HepG2 (cell line): ENCODE data around the gene KCNT2. TPM values are rescaled to one million over a fixed set of nuclear protein-coding genes. Genes with fewer than 3 reads are reported as not detected.

Experiments
- ATAC-seq: fragments of 200-7000 bp; cut with Tn5 transposase; 3 replicates; pipeline ENCODE4 v1.9.1; 2020; ENCODE audit warnings: mild to moderate bottlenecking, moderate library complexity
- BruUV-seq: library from RNA; stranded (reverse); fragments of 400-500 nt; replicated peaks from 2 replicates; lab custom pipeline; 2021; lab: Mats Ljungman, UMichigan
- CTCF ChIA-PET: fragments of 300-600 bp; formaldehyde crosslinking; extraction: SDS; loops from one replicate; lab custom pipeline; 2021; ENCODE audit warnings: low total read pairs, inconsistent platforms, low intra/inter-chr PET ratio; lab: Yijun Ruan, JAX
- POLR2A ChIA-PET: fragments of 350-600 bp; sonication (Branson Sonifier 250); formaldehyde crosslinking; loops from one replicate; lab custom pipeline; 2020; ENCODE audit warnings: antibody characterized with exemption, inconsistent platforms; lab: Yijun Ruan, JAX
- DNase-seq: peaks from one replicate; pipeline ENCODE4 v3.0.0-alpha.2; 2015; ENCODE audit warnings: low spot score
- FAIRE-seq: peaks from 3 replicates; lab custom pipeline; 2011; peaks lifted over from hg19 to GRCh38; lab: Jason Lieb, UNC
- H2AFZ ChIP-seq: one replicate; pipeline ENCODE4 v1.6.1; 2011; ENCODE audit warnings: low read length, inconsistent platforms
- H3K27ac ChIP-seq: fragments of 300-600 bp; 3 replicates; pipeline ENCODE4 v1.8.0; 2011; ENCODE audit warnings: mixed run types, mild to moderate bottlenecking, mixed read lengths, low read length, inconsistent platforms; ENCODE audit not compliant: insufficient read depth; ENCODE audit errors: extremely low read length
- H3K27me3 ChIP-seq, 2 experiments: fragments of 200-600 bp in 1 of 2; 2 replicates in 1 of 2; 3 replicates in 1 of 2; pipeline versions ENCODE4 v1.6.0 to v1.8.0; 2011; ENCODE audit warnings: low read length in 2 of 2, mild to moderate bottlenecking in 2 of 2, moderate library complexity in 2 of 2, inconsistent platforms in 1 of 2; ENCODE audit not compliant: insufficient read depth in 2 of 2, control insufficient read depth in 1 of 2
- H3K36me3 ChIP-seq, 2 experiments: fragments of 200-600 bp in 1 of 2; replicated peaks in 1 of 2; 2 replicates in 1 of 2; 3 replicates in 1 of 2; pipeline versions ENCODE4 v1.5.1 to v1.8.0; 2011; ENCODE audit warnings: low read length in 2 of 2, inconsistent platforms in 1 of 2; ENCODE audit not compliant: insufficient read depth in 2 of 2, control insufficient read depth in 1 of 2
- H3K4me1 ChIP-seq: 2 replicates; pipeline ENCODE4 v1.5.1; 2012; ENCODE audit warnings: low read length, inconsistent platforms; ENCODE audit not compliant: insufficient read depth
- H3K4me2 ChIP-seq: 2 replicates; pipeline ENCODE4 v1.6.0; 2011; ENCODE audit warnings: low read depth, low read length, inconsistent platforms
- H3K4me3 ChIP-seq, 3 experiments: fragments of 200-600 bp in 1 of 3; sonication (generic), shearing (Covaris generic) in 1 of 3; replicated peaks in 1 of 3; 2 replicates each; pipeline ENCODE4 v1.5.1; 2011 to 2016; ENCODE audit warnings: low read length in 3 of 3, inconsistent platforms in 2 of 3, low read depth in 2 of 3, mild to moderate bottlenecking in 2 of 3, control low read depth in 1 of 3, mixed read lengths in 1 of 3; ENCODE audit not compliant: insufficient read depth in 1 of 3
- H3K79me2 ChIP-seq: one replicate; pipeline ENCODE4 v1.6.1; 2011; ENCODE audit warnings: low read length, inconsistent platforms; ENCODE audit not compliant: insufficient read depth
- H3K9ac ChIP-seq: 2 replicates; pipeline ENCODE4 v1.6.0; 2011; ENCODE audit warnings: mild to moderate bottlenecking, low read depth, low read length, inconsistent platforms; ENCODE audit not compliant: insufficient read depth
- H3K9me3 ChIP-seq: 2 replicates; pipeline ENCODE4 v1.5.1; 2012; ENCODE audit warnings: mild to moderate bottlenecking, low read length
- H4K20me1 ChIP-seq: 2 replicates; pipeline ENCODE4 v1.6.0; 2011; ENCODE audit warnings: inconsistent platforms, mild to moderate bottlenecking, low read length, moderate library complexity; ENCODE audit not compliant: insufficient read depth
- AGO1 ChIP-seq: fragments of 200-400 bp; formaldehyde crosslinking; IDR thresholded peaks from 2 replicates; pipeline ENCODE4 v1.6.1; 2017; ENCODE audit warnings: mild to moderate bottlenecking, low read depth, low read length, moderate library complexity; ENCODE audit not compliant: poor library complexity, severe bottlenecking
- CHD4 ChIP-seq: fragments of 200-600 bp; sonication (generic); IDR thresholded peaks from 2 replicates; pipeline ENCODE4 v1.7.0; 2017; ENCODE audit warnings: mild to moderate bottlenecking, low read length, borderline replicate concordance
- PATZ1 ChIP-seq: sonication (generic); formaldehyde crosslinking; IDR thresholded peaks from 2 replicates; pipeline ENCODE4 v1.4.0; 2020; ENCODE audit warnings: missing genetic modification reagents
- RXRB ChIP-seq: IDR thresholded peaks from 2 replicates; pipeline ENCODE4 v1.6.1; 2016; ENCODE audit warnings: borderline replicate concordance, missing genetic modification reagents, missing compliant biosample characterization
- SIX4 ChIP-seq: sonication (generic); formaldehyde crosslinking; IDR thresholded peaks from 2 replicates; pipeline ENCODE4 v1.4.0; 2020; ENCODE audit warnings: missing genetic modification reagents
- SKIL ChIP-seq: sonication (generic); formaldehyde crosslinking; IDR thresholded peaks from 2 replicates; pipeline ENCODE4 v1.8.0; 2022; ENCODE audit warnings: missing genetic modification reagents, mild to moderate bottlenecking, moderate library complexity, borderline replicate concordance
- ZBTB33 ChIP-seq: sonication (generic); formaldehyde crosslinking; IDR thresholded peaks from 2 replicates; pipeline ENCODE4 v1.4.0; 2020; ENCODE audit warnings: missing genetic modification reagents
- ZBTB7B ChIP-seq: sonication (generic); formaldehyde crosslinking; IDR thresholded peaks from 2 replicates; pipeline ENCODE4 v1.4.0; 2020; ENCODE audit warnings: missing genetic modification reagents
- ZNF160 ChIP-seq: sonication (generic); formaldehyde crosslinking; IDR thresholded peaks from 2 replicates; pipeline ENCODE4 v1.8.0; 2022; ENCODE audit warnings: mild to moderate bottlenecking, inconsistent platforms, missing genetic modification reagents
- ZNF430 ChIP-seq: sonication (generic); formaldehyde crosslinking; IDR thresholded peaks from 2 replicates; pipeline ENCODE4 v1.9.0; 2021; ENCODE audit warnings: mild to moderate bottlenecking, missing genetic modification reagents
- WGBS: methylation state at CpG from one replicate; pipeline ENCODE4 v1.1.6; 2017; ENCODE audit warnings: low lambda C conversion rate; 5-methylcytosine and 5-hydroxymethylcytosine counted together
- in situ Hi-C: cut with HindIII; loops from 2 replicates; pipeline ENCODE4 v1.10.0; 2017; ENCODE audit warnings: low pct_unique_long_range_greater_than_20kb; ENCODE audit not compliant: extremely low pct_ligation_motif_present
- intact Hi-C: fragments of 100-400 bp; cut with micrococcal nuclease; formaldehyde crosslinking; loops from one replicate; pipeline ENCODE4 v1.10.0; 2022; ENCODE audit not compliant: unreplicated experiment
- polyA plus RNA-seq, 8 experiments: library from polyadenylated mRNA; depleted of rRNA in 3 of 8; stranded (reverse) in 7 of 8; unstranded in 1 of 8; fragments of >200 nt; fragmentation: Illumina TruSeq in 4 of 8; extraction: Trizol in 4 of 8; gene quantifications; 2 replicates each; pipeline versions ENCODE4 v1.2.1 to v1.2.3, GENCODE V29; 2011 to 2016; ENCODE audit warnings: low read depth in 4 of 8, missing spikeins in 1 of 8, mixed read lengths in 1 of 8; ENCODE audit not compliant: insufficient read depth in 1 of 8
- total RNA-seq, 5 experiments: library from RNA; depleted of rRNA; stranded (reverse); fragments of >200 nt; fragmentation: Illumina TruSeq; extraction: Trizol; gene quantifications; 2 replicates each; pipeline ENCODE4 v1.2.3, GENCODE V29; 2016; ENCODE audit warnings: low read depth in 1 of 5

The KCNT2 gene
- total and polyA plus RNA-seq, 2 of the 13 experiments (the other 11 are each of a cell fraction or from before 2014, with no cell fraction given) = not detected

GRCh38 chr1:196357913-196358312, 250.3 kb downstream of the KCNT2 start:
- no peak for TF ChIP-seq ZNF160 (CRISPR knock-in tag)
- no peak for TF ChIP-seq ZBTB33 (CRISPR knock-in tag)
- no peak for TF ChIP-seq SIX4
- TF ChIP-seq CHD4 = no peak
- no peak for TF ChIP-seq ZBTB7B
- TF ChIP-seq AGO1 = no peak
- no peak for TF ChIP-seq PATZ1 (CRISPR knock-in tag)
- TF ChIP-seq RXRB (CRISPR knock-in tag) = no peak
- no peak for TF ChIP-seq SKIL (CRISPR knock-in tag)
- TF ChIP-seq ZNF430 = no peak
- Histone ChIP-seq H3K9ac (no peak overlapping the region), H3K4me2 (no peak overlapping the region), H4K20me1 (no peaks in the 10 kb centered on the region), H3K79me2 (no peaks in the 10 kb centered on the region), H3K27me3 (no peaks in the 10 kb centered on the region), H2AFZ (no peak overlapping the region), H3K4me1 (no peaks in the 10 kb centered on the region), H3K4me3 (no peak overlapping the region), H3K36me3 (no peaks in the 10 kb centered on the region), H3K27ac (no peak overlapping the region), H3K9me3 (no peaks in the 10 kb centered on the region)
- ChIA-PET POLR2A (no interaction called here), CTCF (no interaction called here)
- FAIRE-seq = no peak
- 7% methylated on average over 1 of the region's 1 CpG for WGBS
- intact Hi-C loops = no loop called here
- no peak for ATAC-seq
- no peak for DNase-seq
- BruUV-seq = no TSS peak
- in situ Hi-C loops = no loop called here
